Hematopoietic multipotent progenitor cell treated with erythropoietin and hydrocortisone succinate and interleukin-3 and kit ligand, for 17 days (in vitro differentiated cells): Measurements from ENCODE around the gene DZANK1.
"Not testable (repeated sequence)": the region's sequence is repeated elsewhere in the genome, so short reads cannot be mapped to it uniquely, and the experiment has no call there.

Source experiments
- DNase-seq: peaks from one replicate; pipeline ENCODE4 v3.0.0-alpha.2; 2015; ENCODE audit warnings: low spot score

DZANK1 gene

DNA sequence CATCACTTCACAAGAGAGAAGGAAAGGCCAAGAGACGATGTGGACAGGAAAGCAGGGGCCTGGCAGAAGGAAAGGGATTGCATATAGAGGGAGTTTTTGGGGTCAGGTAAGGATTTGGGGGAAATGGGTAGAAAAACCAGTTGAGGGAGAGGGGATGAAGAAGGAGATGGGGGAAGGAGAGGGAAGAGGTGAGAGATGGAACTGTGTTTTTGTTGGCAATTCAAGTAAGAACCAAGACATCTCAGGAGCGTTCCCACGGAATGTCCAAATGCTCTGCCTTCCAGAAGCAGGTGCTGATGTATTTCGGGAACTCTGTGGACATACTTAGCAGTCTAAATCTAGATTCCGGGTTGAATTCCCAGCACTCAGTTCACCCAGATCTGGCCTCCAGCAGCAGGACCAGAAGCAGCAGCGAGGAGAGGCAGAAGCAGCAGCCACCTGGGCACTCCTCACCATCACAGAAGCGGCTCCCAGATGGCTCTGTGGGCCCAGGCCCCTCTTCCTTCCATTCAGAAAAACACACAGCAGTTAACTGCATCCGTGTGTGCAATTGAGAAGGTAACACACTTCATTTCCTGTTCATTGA is 88.8 kb downstream of the DZANK1 start:
- DNase-seq, result no peak

DNA sequence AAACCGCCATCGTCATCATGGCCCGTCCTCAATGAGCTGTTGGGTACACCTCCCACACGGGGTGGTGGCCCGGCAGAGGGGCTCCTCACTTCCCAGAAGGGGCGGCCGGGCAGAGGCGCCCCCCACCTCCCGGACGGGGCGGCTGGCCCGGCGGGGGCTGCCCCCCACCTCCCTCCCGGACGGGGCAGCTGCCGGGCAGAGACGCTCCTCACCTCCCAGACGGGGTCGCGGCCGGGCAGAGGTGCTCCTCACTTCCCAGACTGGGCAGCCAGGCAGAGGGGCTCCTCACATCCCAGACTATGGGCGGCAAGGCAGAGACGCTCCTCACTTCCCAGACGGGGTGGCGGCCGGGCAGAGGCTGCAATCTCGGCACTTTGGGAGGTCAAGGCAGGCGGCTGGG is 91.3 kb downstream of the DZANK1 start:
- not testable (repeated sequence) for DNase-seq

DNA sequence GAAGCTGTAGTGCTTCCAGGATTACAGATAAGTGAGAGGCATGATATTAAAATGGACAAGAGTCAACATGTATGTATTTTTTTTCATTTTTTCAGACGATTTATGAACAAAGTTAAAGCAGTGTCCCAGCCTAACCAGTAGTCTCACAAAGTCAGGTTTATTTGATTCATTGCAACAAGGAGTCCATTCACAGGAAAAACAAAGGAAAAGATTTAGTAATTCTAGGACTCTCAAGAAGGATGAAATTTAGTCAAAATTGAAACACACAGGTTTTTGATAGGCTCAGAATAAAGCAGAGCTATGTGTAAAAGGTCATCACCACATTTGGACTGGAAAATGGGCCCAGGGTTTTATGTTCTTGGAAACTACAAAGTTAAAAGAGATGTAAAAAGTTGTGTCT is 94.5 kb downstream of the DZANK1 start:
- DNase-seq, result no peak

DNA sequence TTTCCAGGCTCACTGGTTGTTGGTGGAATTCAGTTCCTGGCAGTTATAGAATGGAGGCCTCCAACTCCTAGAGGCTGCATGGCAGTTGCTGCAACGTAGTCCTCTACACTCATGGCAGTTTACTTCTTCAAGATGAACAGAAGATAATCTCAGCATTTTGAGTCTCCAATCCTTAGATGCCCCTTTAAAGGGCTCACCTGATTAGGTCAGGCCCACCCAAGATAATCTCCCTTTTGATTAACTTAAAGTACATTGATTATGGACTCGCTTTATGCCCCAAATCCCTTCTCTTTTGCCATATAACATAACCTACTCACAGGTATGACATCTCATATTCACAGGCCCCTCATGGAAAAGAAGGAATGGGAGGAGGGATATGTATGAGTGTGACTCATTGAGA is 102.1 kb downstream of the DZANK1 start:
- DNase-seq, result no peak

DNA sequence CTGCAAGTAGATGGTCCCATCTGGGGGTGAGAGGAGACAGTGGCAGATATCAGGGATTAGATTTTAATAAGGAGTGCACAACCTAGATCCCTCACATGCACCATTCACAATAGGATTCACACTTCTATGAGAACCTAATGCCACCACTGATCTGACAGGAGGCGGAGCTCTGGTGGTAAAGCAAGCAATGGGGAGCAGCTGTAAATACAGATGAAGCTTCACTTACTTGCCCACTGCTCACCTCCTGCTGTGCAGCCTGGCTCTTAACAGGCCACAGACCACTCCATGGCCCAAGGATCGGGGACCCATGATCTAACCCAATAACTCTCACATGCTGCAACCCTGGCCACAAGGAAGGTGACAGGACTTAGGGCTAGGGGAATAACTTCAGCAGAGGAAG is 103.1 kb downstream of the DZANK1 start:
- DNase-seq, result no peak

DNA sequence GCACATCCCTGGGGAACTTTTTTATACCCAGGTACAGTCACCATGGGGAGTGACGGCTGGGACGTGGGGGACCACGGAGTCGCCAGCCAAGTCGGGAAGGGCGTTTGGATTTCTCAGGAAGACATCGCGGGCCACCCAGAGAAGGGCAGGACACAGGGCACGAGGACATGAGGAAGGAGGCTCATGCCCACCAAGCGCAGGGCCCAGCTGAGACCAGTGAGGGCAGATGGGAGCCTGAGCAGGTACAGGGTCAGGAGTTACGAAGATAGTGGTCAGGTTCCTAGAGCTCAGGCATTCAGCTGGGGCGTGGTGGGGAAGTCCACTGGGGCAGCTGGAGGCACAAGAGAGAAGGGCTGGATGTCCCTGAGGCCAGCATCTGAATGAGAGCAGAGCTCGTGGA is 103.9 kb downstream of the DZANK1 start:
- DNase-seq, result no peak

DNA sequence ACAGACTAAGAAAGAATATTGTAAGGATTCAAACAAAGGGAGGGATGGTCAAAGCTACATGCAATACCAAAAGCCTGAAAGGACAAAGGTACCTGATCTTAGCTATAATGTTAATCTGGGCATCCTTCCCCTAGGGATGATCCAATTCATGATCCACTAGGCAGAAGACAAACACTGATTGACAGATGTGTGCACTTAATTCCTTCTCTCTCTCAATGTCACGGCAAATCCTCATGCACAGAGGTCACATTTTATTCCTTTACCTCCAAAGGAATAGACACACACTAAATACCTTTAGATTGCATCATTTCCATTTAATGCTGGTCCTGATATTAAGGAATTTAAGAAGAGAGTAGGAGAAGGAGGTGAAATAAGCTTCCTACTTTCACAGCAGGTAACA is 105.2 kb downstream of the DZANK1 start:
- no peak for DNase-seq

DNA sequence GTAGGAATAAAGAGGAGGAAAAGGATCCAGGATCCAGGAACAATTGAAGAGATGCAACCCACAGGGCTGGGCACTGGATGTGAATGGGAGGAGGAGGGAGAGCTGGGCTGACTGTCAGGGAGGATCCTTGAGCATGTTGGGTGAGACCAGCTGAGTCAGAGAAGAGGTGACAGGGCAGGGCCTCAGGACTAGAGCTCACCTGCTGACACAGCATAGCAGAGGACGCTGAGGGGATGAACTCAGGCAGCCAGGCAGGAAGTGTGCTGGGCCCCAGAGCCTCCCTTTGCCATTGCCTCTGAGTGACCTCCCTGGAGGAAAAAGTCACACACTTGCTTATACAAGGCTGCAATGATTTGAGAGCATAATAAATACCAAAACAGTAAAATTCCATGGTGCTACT is 106.2 kb downstream of the DZANK1 start:
- no peak for DNase-seq

DNA sequence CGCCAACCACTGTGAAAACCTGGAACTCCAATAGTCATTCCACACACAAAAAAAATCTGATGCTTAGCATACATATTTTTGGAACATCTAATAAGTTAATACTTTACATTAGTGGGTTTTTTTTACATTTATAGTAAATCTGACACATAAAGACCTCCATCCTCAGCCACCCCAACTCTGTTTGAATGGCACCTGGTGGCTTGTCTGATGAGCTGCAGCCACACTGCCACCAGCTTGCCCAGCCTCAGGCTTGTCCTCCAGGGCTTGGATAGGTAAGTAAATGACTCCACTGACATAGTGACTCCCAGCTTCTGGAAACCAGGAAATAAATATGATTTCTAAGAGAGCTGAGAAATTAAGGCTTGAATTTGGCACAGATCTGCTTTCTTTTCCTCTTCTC is 107.0 kb downstream of the DZANK1 start:
- no peak for DNase-seq

DNA sequence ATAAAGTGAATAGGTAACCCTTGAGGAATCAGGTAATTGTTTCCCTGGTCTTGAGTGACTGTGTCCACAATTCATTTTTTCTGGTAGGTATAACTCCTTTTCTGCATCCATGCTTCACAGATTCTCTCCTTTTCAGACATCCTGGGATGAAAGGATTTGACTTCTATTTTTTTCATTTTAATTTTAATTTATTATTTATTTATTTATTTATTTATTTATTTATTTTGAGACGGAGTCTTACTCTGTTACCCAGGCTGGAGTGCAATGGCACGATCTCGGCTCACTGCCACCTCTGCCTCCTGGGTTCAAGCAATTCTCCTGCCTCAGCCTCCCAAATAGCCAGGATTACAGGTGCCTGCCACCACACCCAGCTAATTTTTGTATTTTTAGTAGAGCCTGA is 117.1 kb downstream of the DZANK1 start:
- DNase-seq, result not testable (repeated sequence)
